ENCODE results near the gene BET1L.

GRCh38 chr11:211295-211694 lies 4.1 kb upstream of the BET1L start:
- TF ChIP-seq CTCF (IDR thresholded peaks at IDR 0.05) (no peak), POLR2A (IDR thresholded peaks at IDR 0.05) (no peak)
